Mesenteric fat pad (tissue), 1 donor: ENCODE data around the gene UGT1A5. TPM values are rescaled to one million over a fixed set of nuclear protein-coding genes. Genes with fewer than 3 reads are reported as not detected.
"Not testable (repeated sequence)": the region's sequence is repeated elsewhere in the genome, so short reads cannot be mapped to it uniquely, and the experiment has no call there.

Experiments
- DNase-seq: peaks from one replicate; pipeline ENCODE4 v3.0.0-alpha.2; 2020; ENCODE audit warnings: low spot score
- total RNA-seq: library from RNA; stranded (reverse); fragmentation: NEBNext Ultra II Directional; extraction: Animal tissue kit (Norgen Biotek cat#: 25700); gene quantifications from one replicate; pipeline ENCODE4 v1.2.1, GENCODE V29; 2021
- donor health status: DM: yes; HTN: yes; CAD: no.

UGT1A5 gene
- total RNA-seq, 1 donor from 2014 or later = not detected

- not testable (repeated sequence) for DNase-seq
Observed at GRCh38 chr2:233745838-233746237, 33.1 kb downstream of the UGT1A5 start.

GRCh38 chr2:233746475-233747282, 34.0 kb downstream of the UGT1A5 start:
- no peak for DNase-seq

- DNase-seq = no peak
Observed at GRCh38 chr2:233747283-233747544, 34.5 kb downstream of the UGT1A5 start.

GRCh38 chr2:233750689-233751088, 38.0 kb downstream of the UGT1A5 start:
- DNase-seq = not testable (repeated sequence)

GRCh38 chr2:233751212-233752009, 38.7 kb downstream of the UGT1A5 start:
- not testable (repeated sequence) for DNase-seq

GRCh38 chr2:233754872-233755611, 42.3 kb downstream of the UGT1A5 start:
- no peak for DNase-seq

GRCh38 chr2:233756429-233757081, 43.8 kb downstream of the UGT1A5 start:
- DNase-seq = no peak

GRCh38 chr2:233758141-233758540, 45.4 kb downstream of the UGT1A5 start:
- no peak for DNase-seq

GRCh38 chr2:233758849-233759248, 46.1 kb downstream of the UGT1A5 start:
- DNase-seq = no peak

- no peak for DNase-seq
Observed at GRCh38 chr2:233760043-233760442, 47.3 kb downstream of the UGT1A5 start, which contains the start of gene UGT1A1. Gene UGT1A1 (plus strand): TSS chr2:233760270. CDS start chr2:233760288, 18 bp downstream.

- DNase-seq = no peak
Observed at GRCh38 chr2:233761040-233761769, 48.5 kb downstream of the UGT1A5 start.

- no peak for DNase-seq
Observed at GRCh38 chr2:233764264-233764663, 51.6 kb downstream of the UGT1A5 start.

GRCh38 chr2:233764761-233765160, 52.1 kb downstream of the UGT1A5 start:
- no peak for DNase-seq

- DNase-seq = no peak
Observed at GRCh38 chr2:233766416-233766815, 53.7 kb downstream of the UGT1A5 start.

GRCh38 chr2:233768076-233768475, 55.4 kb downstream of the UGT1A5 start:
- DNase-seq = no peak

- no peak for DNase-seq
Observed at GRCh38 chr2:233769260-233769659, 56.6 kb downstream of the UGT1A5 start.

- DNase-seq = no peak
Observed at GRCh38 chr2:233772153-233772552, 59.4 kb downstream of the UGT1A5 start.

GRCh38 chr2:233772583-233772982, 59.9 kb downstream of the UGT1A5 start:
- DNase-seq = no peak

GRCh38 chr2:233773854-233774253, 61.1 kb downstream of the UGT1A5 start:
- no peak for DNase-seq

- DNase-seq = no peak
Observed at GRCh38 chr2:233775414-233775813, 62.7 kb downstream of the UGT1A5 start.

- DNase-seq = no peak
Observed at GRCh38 chr2:233778030-233778429, 65.3 kb downstream of the UGT1A5 start, which contains the start of gene MROH2A. Gene MROH2A (plus strand): TSS chr2:233778330. CDS start chr2:233779359, 1,029 bp downstream.
